Measurements from ENCODE around the gene KRTAP10-1.

DNA sequence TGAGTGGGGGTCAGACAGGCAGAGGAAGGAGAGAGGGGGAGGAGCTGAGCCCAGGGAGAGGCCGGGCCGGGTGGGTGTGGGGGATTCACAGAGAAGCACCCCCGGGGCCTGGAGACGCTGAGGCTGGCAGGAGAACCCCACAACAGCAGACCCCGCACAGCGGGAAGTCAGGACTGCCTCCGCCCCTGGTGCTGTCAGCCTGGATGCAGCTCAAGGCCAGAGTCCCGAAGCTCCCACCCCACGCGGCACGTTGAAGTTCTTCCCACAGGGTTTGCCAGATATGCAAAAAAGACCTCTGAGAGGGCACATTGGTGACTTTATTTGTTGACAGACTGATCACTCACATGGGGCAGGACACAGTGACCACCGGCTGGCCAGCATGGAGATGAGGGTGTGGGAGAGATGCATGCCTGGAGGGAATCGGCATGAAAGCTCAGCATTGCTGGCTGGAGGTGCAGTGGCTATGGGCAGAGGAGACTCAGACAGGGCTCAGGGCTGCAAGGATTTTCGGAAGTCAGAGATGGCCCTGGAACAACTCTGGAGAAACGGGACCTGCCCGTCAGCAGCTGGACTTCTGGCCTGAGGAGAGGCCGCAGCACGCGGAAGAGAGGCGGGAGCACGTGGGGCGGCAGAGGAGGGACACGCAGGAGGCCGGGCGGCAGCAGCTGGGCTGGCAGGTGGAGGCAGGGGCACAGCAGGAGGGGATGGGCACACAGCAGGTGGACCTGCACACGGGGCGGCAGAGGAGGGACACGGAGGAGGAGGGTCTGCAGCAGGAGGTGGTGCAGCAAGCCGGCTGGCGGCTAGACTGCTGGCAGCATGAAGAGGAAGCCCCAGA is 17.7 kb upstream of the KRTAP10-1 start:
- TF ChIP-seq CTCF (IDR thresholded peaks at IDR 0.05 in 4 of 5, conservative IDR thresholded peaks at IDR 0.05 in 1 of 5) (no peak), POLR2A (IDR thresholded peaks at IDR 0.05) (no peak)
